ENCODE data around the gene TENM4. TPM values are rescaled to one million over a fixed set of nuclear protein-coding genes. Genes with fewer than 3 reads are reported as not detected.
"Not testable (repeated sequence)": the region's sequence is repeated elsewhere in the genome, so short reads cannot be mapped to it uniquely, and the experiment has no call there.

TENM4 gene
- total RNA-seq, 2 donors from 2014 or later = 68.2 to 130 TPM

- Mint-ChIP-seq H3K36me3 (ENCODE audit: low read depth) (peaks cover 2% of the 10 kb centered on the region), H3K27ac (no peak overlapping the region), H3K4me3 (no peak overlapping the region), H3K9me3 (no peaks in the 10 kb centered on the region), H3K27me3 (ENCODE audit: insufficient read depth) (no peaks in the 10 kb centered on the region), H3K4me1 (peaks cover 9% of the 10 kb centered on the region)
- Histone ChIP-seq H3K9me3 (ENCODE audit: control insufficient read depth, low read length) (no peaks in the 10 kb centered on the region), H3K4me3 (ENCODE audit: low read length) (no peak overlapping the region), H3K4me1 (ENCODE audit: control insufficient read depth, insufficient read depth, low read length) (no peaks in the 10 kb centered on the region), H3K9ac (ENCODE audit: extremely low read depth, low read length, poor library complexity, severe bottlenecking) (no peak overlapping the region), H3K27ac (ENCODE audit: low read depth, low read length) (no peak overlapping the region), H3K27me3 (ENCODE audit: control insufficient read depth, insufficient read depth, low read length, poor library complexity, severe bottlenecking) (no peaks in the 10 kb centered on the region), H3K36me3 (ENCODE audit: control insufficient read depth, insufficient read depth, low read length) (no peaks in the 10 kb centered on the region)
- TF ChIP-seq CTCF (conservative IDR thresholded peaks at IDR 0.05) = no peak
- no peak for DNase-seq
- 90 to 94% methylated on average over 2 to 3 of the region's 3 CpGs for WGBS, 2 experiments (ENCODE audit: insufficient coverage in 1 of 2, insufficient read length in 1 of 2)
Measured at GRCh38 chr11:78829146-78829545, 611.7 kb downstream of the TENM4 start.

GRCh38 chr11:78828676-78829075 lies 612.2 kb downstream of the TENM4 start:
- Mint-ChIP-seq H3K4me1 (peaks cover 9% of the 10 kb centered on the region), H3K4me3 (no peak overlapping the region), H3K27ac (no peak overlapping the region), H3K36me3 (ENCODE audit: low read depth) (peaks cover 2% of the 10 kb centered on the region), H3K9me3 (no peaks in the 10 kb centered on the region), H3K27me3 (ENCODE audit: insufficient read depth) (no peaks in the 10 kb centered on the region)
- H3K4me3 ChIP-seq (ENCODE audit: low read length) = no peak overlapping the region
- no peak for DNase-seq
- no peak overlapping the region for H3K9ac ChIP-seq (ENCODE audit: extremely low read depth, low read length, poor library complexity, severe bottlenecking)
- 100% methylated on average over 1 of the region's 1 CpG for WGBS, 2 experiments (ENCODE audit: insufficient coverage in 1 of 2, insufficient read length in 1 of 2)
- H3K4me1 ChIP-seq (ENCODE audit: control insufficient read depth, insufficient read depth, low read length) = no peaks in the 10 kb centered on the region
- H3K36me3 ChIP-seq (ENCODE audit: control insufficient read depth, insufficient read depth, low read length) = no peaks in the 10 kb centered on the region
- H3K27ac ChIP-seq (ENCODE audit: low read depth, low read length) = no peak overlapping the region
- no peaks in the 10 kb centered on the region for H3K27me3 ChIP-seq (ENCODE audit: control insufficient read depth, insufficient read depth, low read length, poor library complexity, severe bottlenecking)
- TF ChIP-seq CTCF (conservative IDR thresholded peaks at IDR 0.05) = no peak
- H3K9me3 ChIP-seq (ENCODE audit: control insufficient read depth, low read length) = no peaks in the 10 kb centered on the region

- not testable (repeated sequence) for H3K36me3 Mint-ChIP-seq (ENCODE audit: low read depth); H3K36me3 ChIP-seq (ENCODE audit: control insufficient read depth, insufficient read depth, low read length); H3K9me3 Mint-ChIP-seq; H3K9ac ChIP-seq (ENCODE audit: extremely low read depth, low read length, poor library complexity, severe bottlenecking); H3K4me3 ChIP-seq (ENCODE audit: low read length); H3K4me3 Mint-ChIP-seq; H3K27me3 ChIP-seq (ENCODE audit: control insufficient read depth, insufficient read depth, low read length, poor library complexity, severe bottlenecking); H3K27ac Mint-ChIP-seq; H3K27me3 Mint-ChIP-seq (ENCODE audit: insufficient read depth); H3K4me1 ChIP-seq (ENCODE audit: control insufficient read depth, insufficient read depth, low read length); H3K27ac ChIP-seq (ENCODE audit: low read depth, low read length); DNase-seq; H3K4me1 Mint-ChIP-seq; H3K9me3 ChIP-seq (ENCODE audit: control insufficient read depth, low read length)
- WGBS, 2 experiments (ENCODE audit: insufficient coverage in 1 of 2, insufficient read length in 1 of 2) = 85 to 86% methylated on average over 3 to 4 of the region's 4 CpGs
Measured at GRCh38 chr11:78827291-78827690, 613.5 kb downstream of the TENM4 start.

GRCh38 chr11:78825591-78826020 lies 615.2 kb downstream of the TENM4 start:
- Mint-ChIP-seq H3K4me1 (peaks cover 7% of the 10 kb centered on the region), H3K4me3 (no peak overlapping the region), H3K36me3 (ENCODE audit: low read depth) (peaks cover 7% of the 10 kb centered on the region), H3K9me3 (no peaks in the 10 kb centered on the region), H3K27ac (no peak overlapping the region), H3K27me3 (ENCODE audit: insufficient read depth) (no peaks in the 10 kb centered on the region)
- no peak for DNase-seq
- WGBS, 2 experiments (ENCODE audit: insufficient coverage in 1 of 2, insufficient read length in 1 of 2) = 88 to 95% methylated on average over 1 of the region's 1 CpG
- no peak for TF ChIP-seq CTCF (conservative IDR thresholded peaks at IDR 0.05)
- Histone ChIP-seq H3K36me3 (ENCODE audit: control insufficient read depth, insufficient read depth, low read length) (no peaks in the 10 kb centered on the region), H3K9me3 (ENCODE audit: control insufficient read depth, low read length) (no peaks in the 10 kb centered on the region), H3K4me3 (ENCODE audit: low read length) (no peak overlapping the region), H3K27ac (ENCODE audit: low read depth, low read length) (no peak overlapping the region), H3K27me3 (ENCODE audit: control insufficient read depth, insufficient read depth, low read length, poor library complexity, severe bottlenecking) (no peaks in the 10 kb centered on the region), H3K4me1 (ENCODE audit: control insufficient read depth, insufficient read depth, low read length) (no peaks in the 10 kb centered on the region), H3K9ac (ENCODE audit: extremely low read depth, low read length, poor library complexity, severe bottlenecking) (no peak overlapping the region)

Data from endodermal cell (in vitro differentiated cells).